Fibroblast of lung (primary cell): ENCODE results near the gene EPC2.

ENCODE experiments used
- EZH2 ChIP-seq: IDR thresholded peaks from 2 replicates; pipeline ENCODE4 v1.5.1; 2012; ENCODE audit warnings: low read length, control low read depth, mild to moderate bottlenecking; ENCODE audit errors: missing control alignments
- TF ChIP-seq, protein P1 (sequence below), 2 donors: IDR thresholded peaks in 1 of 2; conservative IDR thresholded peaks in 1 of 2; 1 replicate in 1 of 2; 2 replicates in 1 of 2; pipeline ENCODE4 v1.5.1; 2011 to 2012; ENCODE audit warnings: low read length in 2 of 2, control low read depth in 1 of 2, inconsistent platforms in 1 of 2, low read depth in 1 of 2, mild to moderate bottlenecking in 1 of 2

DNA sequence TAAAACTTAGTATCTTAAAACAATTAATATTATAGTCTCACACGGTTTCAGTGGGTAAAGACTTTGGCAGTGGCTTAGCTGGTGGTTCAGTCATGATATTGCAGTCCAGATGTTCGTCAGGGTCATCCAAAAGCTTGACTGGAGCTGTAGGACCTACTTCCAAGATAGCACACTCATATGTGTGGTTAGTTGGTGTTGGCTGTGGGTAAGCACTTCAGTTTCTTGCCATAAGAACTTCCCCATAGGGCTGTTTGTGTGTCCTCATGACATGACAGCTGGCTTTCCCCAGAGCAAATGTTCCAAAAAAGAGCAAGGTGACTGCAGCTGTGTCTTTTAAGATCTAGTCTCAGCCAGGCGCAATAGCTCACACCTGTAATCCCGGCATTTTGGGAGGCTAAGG, 48.5 kb upstream of the EPC2 start:
- TF ChIP-seq, protein P1, sequence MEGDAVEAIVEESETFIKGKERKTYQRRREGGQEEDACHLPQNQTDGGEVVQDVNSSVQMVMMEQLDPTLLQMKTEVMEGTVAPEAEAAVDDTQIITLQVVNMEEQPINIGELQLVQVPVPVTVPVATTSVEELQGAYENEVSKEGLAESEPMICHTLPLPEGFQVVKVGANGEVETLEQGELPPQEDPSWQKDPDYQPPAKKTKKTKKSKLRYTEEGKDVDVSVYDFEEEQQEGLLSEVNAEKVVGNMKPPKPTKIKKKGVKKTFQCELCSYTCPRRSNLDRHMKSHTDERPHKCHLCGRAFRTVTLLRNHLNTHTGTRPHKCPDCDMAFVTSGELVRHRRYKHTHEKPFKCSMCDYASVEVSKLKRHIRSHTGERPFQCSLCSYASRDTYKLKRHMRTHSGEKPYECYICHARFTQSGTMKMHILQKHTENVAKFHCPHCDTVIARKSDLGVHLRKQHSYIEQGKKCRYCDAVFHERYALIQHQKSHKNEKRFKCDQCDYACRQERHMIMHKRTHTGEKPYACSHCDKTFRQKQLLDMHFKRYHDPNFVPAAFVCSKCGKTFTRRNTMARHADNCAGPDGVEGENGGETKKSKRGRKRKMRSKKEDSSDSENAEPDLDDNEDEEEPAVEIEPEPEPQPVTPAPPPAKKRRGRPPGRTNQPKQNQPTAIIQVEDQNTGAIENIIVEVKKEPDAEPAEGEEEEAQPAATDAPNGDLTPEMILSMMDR (conservative IDR thresholded peaks at IDR 0.05 in 1 of 2, IDR thresholded peaks at IDR 0.05 in 1 of 2; ENCODE audit: low read depth in 1 of 2, low read length in 2 of 2): no peak
- no peak for TF ChIP-seq EZH2
